ENCODE results near the gene CDNF.

GRCh38 chr10:14774214-14774580 is 63.6 kb downstream of the CDNF start:
- TF ChIP-seq POLR2A (IDR thresholded peaks at IDR 0.05), result no peak
- no peak for TF ChIP-seq POLR2AphosphoS5 (IDR thresholded peaks at IDR 0.05)
- TF ChIP-seq CTCF (IDR thresholded peaks at IDR 0.05), result no peak
